Tibial nerve (tissue), 4 donors: Measurements from ENCODE around the gene CDON. TPM values are rescaled to one million over a fixed set of nuclear protein-coding genes. Genes with fewer than 3 reads are reported as not detected.

ENCODE experiments used
- DNase-seq, 2 donors: peaks; one replicate each; pipeline ENCODE4 v3.0.0-alpha.2; 2019; ENCODE audit warnings: low spot score in 2 of 2
- H3K27ac ChIP-seq, 4 donors: fragments of 200-600 bp; sonication (generic) in 3 of 4; one replicate each; pipeline ENCODE4 v1.5.1; 2017 to 2019; ENCODE audit warnings: mild to moderate bottlenecking in 1 of 4
- H3K27me3 ChIP-seq, 2 donors: fragments of 200-600 bp; sonication (generic) in 1 of 2; one replicate each; pipeline versions ENCODE4 v1.5.1 to v1.6.0; 2017 to 2019
- H3K36me3 ChIP-seq, 3 donors: fragments of 200-600 bp; sonication (generic); one replicate each; pipeline ENCODE4 v1.5.1; 2018 to 2019
- H3K4me1 ChIP-seq, 4 donors: fragments of 200-600 bp; sonication (generic) in 3 of 4; one replicate each; pipeline ENCODE4 v1.5.1; 2017 to 2019
- H3K4me3 ChIP-seq, 4 donors: fragments of 200-600 bp; sonication (generic) in 3 of 4; one replicate each; pipeline ENCODE4 v1.5.1; 2017 to 2019; ENCODE audit warnings: mild to moderate bottlenecking in 1 of 4, moderate library complexity in 1 of 4
- H3K9me3 ChIP-seq, 4 donors: fragments of 200-600 bp; sonication (generic) in 3 of 4; one replicate each; pipeline ENCODE4 v1.5.1; 2017 to 2019
- EP300 ChIP-seq, 2 donors: sonication (generic); formaldehyde crosslinking; IDR thresholded peaks; one replicate each; pipeline ENCODE4 v1.6.1; 2017; ENCODE audit warnings: antibody characterized with exemption in 2 of 2, mild to moderate bottlenecking in 1 of 2
- POLR2A ChIP-seq, 2 donors: fragments of 450-650 bp; IDR thresholded peaks; one replicate each; pipeline ENCODE4 v1.6.1; 2017; ENCODE audit warnings: antibody characterized with exemption in 2 of 2, mild to moderate bottlenecking in 2 of 2, moderate library complexity in 2 of 2
- WGBS, 2 donors: methylation state at CpG; one replicate each; pipeline ENCODE4 v1.1.5; 2018; 5-methylcytosine and 5-hydroxymethylcytosine counted together
- total RNA-seq, 4 donors: library from RNA; depleted of rRNA; stranded (reverse); fragments of >200 nt; gene quantifications; one replicate each; pipeline ENCODE4 v1.1.0, GENCODE V29; 2016
- TF ChIP-seq, protein P1 (sequence below), 5 experiments: fragments of 200-600 bp in 3 of 5; fragments of 450-650 bp in 2 of 5; sonication (generic) in 3 of 5; IDR thresholded peaks; one replicate each; pipeline ENCODE4 v1.5.1; 2016 to 2019; ENCODE audit warnings: antibody characterized with exemption in 5 of 5, mild to moderate bottlenecking in 3 of 5, moderate library complexity in 2 of 5

Gene CDON
- total RNA-seq, 4 donors from 2014 or later, result 14.4 to 25.9 (median 15.3) TPM

- H3K4me1 ChIP-seq, result no peaks in the 10 kb centered on the region
- no peaks in the 10 kb centered on the region for H3K36me3 ChIP-seq
- DNase-seq, result no peak
- no peak overlapping the region for H3K27ac ChIP-seq
- no peaks in the 10 kb centered on the region for H3K9me3 ChIP-seq
- H3K4me3 ChIP-seq, result no peak overlapping the region
- TF ChIP-seq POLR2A (IDR thresholded peaks at IDR 0.05), result no peak
- TF ChIP-seq, protein P1, sequence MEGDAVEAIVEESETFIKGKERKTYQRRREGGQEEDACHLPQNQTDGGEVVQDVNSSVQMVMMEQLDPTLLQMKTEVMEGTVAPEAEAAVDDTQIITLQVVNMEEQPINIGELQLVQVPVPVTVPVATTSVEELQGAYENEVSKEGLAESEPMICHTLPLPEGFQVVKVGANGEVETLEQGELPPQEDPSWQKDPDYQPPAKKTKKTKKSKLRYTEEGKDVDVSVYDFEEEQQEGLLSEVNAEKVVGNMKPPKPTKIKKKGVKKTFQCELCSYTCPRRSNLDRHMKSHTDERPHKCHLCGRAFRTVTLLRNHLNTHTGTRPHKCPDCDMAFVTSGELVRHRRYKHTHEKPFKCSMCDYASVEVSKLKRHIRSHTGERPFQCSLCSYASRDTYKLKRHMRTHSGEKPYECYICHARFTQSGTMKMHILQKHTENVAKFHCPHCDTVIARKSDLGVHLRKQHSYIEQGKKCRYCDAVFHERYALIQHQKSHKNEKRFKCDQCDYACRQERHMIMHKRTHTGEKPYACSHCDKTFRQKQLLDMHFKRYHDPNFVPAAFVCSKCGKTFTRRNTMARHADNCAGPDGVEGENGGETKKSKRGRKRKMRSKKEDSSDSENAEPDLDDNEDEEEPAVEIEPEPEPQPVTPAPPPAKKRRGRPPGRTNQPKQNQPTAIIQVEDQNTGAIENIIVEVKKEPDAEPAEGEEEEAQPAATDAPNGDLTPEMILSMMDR (IDR thresholded peaks at IDR 0.05), result no peak
- TF ChIP-seq EP300 (IDR thresholded peaks at IDR 0.05), result no peak
- H3K27me3 ChIP-seq, result no peaks in the 10 kb centered on the region
- 91 to 94% methylated on average over 12 of the region's 12 CpGs for WGBS, 2 donors
These were observed 136.0 kb downstream of the CDON start for GRCh38 chr11:125926682-125927081.

DNA sequence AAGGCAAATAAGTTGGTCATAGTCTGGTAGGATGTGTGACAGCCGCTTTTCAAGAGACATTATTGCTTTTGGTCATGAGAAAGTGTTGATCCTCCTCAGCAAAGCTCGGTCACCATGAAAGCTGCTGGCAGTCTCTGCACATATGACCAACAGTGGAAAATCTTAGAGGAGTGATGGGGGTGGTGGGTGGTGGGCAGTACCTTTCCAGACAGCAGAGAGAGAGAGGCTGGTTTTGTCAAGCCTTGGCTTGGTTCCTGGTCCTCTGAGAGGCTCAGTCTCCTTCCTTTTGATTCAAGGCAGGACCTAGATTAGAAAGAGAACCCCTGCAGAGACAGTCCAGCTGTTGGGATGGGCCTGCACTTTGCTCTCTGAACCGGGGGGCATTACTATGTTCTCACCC lies 136.9 kb downstream of the CDON start:
- H3K4me1 ChIP-seq, result no peaks in the 10 kb centered on the region
- 62 to 78% methylated on average over 3 of the region's 3 CpGs for WGBS, 2 donors
- H3K9me3 ChIP-seq, result no peaks in the 10 kb centered on the region
- H3K27me3 ChIP-seq, result no peaks in the 10 kb centered on the region
- H3K36me3 ChIP-seq, result no peaks in the 10 kb centered on the region
- DNase-seq, result no peak
- H3K4me3 ChIP-seq, result no peak overlapping the region
- TF ChIP-seq POLR2A (IDR thresholded peaks at IDR 0.05), result no peak
- no peak for TF ChIP-seq EP300 (IDR thresholded peaks at IDR 0.05)
- TF ChIP-seq, protein P1 (IDR thresholded peaks at IDR 0.05), result no peak
- H3K27ac ChIP-seq, result no peak overlapping the region

- no peaks in the 10 kb centered on the region for H3K36me3 ChIP-seq
- H3K9me3 ChIP-seq, result no peaks in the 10 kb centered on the region
- H3K4me3 ChIP-seq, result no peak overlapping the region
- 61 to 62% methylated on average over 6 of the region's 6 CpGs for WGBS, 2 donors
- DNase-seq, result no peak
- H3K4me1 ChIP-seq, result no peaks in the 10 kb centered on the region
- no peak for TF ChIP-seq POLR2A (IDR thresholded peaks at IDR 0.05)
- TF ChIP-seq, protein P1 (IDR thresholded peaks at IDR 0.05), result no peak
- TF ChIP-seq EP300 (IDR thresholded peaks at IDR 0.05), result no peak
- no peak overlapping the region for H3K27ac ChIP-seq
- no peaks in the 10 kb centered on the region for H3K27me3 ChIP-seq
These were observed 137.4 kb downstream of the CDON start for GRCh38 chr11:125925247-125925740.

DNA sequence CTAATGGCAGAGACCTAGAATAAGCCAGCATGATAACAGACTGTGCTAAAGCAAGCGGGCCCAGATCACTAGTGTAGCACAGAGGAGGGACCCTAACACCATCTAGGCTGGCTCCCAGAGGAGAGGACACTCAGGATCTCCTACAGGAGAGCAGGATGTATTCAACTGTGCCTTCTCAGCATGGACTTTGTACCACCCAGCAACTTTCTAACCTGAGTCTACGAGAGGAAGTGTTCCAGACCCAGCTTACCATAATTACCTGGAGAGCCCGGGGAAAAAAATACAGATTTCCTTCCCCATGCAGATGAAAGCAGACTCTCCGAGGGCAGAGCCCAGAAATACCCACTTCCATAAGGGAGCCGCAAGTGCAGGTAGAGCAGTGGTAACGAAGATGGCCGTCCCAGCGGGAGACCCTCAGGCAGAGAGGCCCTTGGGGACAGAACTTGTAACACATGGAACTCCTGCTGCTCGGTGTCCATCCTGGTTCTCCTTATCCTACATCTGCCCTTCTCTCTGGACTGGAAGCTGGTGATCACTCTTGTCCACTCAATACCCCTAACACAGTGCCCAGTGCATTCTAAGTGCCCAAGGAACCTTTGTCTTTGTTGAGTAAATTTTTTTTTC lies 138.2 kb downstream of the CDON start:
- Histone ChIP-seq H3K9me3 (no peaks in the 10 kb centered on the region), H3K4me1 (no peaks in the 10 kb centered on the region), H3K36me3 (no peaks in the 10 kb centered on the region), H3K4me3 (no peak overlapping the region), H3K27me3 (no peaks in the 10 kb centered on the region), H3K27ac (no peak overlapping the region)
- DNase-seq, result no peak
- TF ChIP-seq POLR2A (IDR thresholded peaks at IDR 0.05) (no peak), EP300 (IDR thresholded peaks at IDR 0.05) (no peak)
- TF ChIP-seq, protein P1 (IDR thresholded peaks at IDR 0.05), result no peak
- whole genome bisulfite sequencing, 2 donors, result 81 to 93% methylated on average over 6 to 9 of the region's 9 CpGs

- no peaks in the 10 kb centered on the region for H3K9me3 ChIP-seq
- TF ChIP-seq, protein P1 (IDR thresholded peaks at IDR 0.05), result no peak
- TF ChIP-seq POLR2A (IDR thresholded peaks at IDR 0.05), result no peak
- TF ChIP-seq EP300 (IDR thresholded peaks at IDR 0.05), result no peak
These were observed 139.0 kb downstream of the CDON start for GRCh38 chr11:125923633-125924032.

More at GRCh38 chr11:125923633-125924032, 139.0 kb downstream of the CDON start:
- H3K27ac ChIP-seq, result no peak overlapping the region
- H3K4me1 ChIP-seq, result no peaks in the 10 kb centered on the region
- no peaks in the 10 kb centered on the region for H3K27me3 ChIP-seq
- no peak for DNase-seq
- no peak overlapping the region for H3K4me3 ChIP-seq
- no peaks in the 10 kb centered on the region for H3K36me3 ChIP-seq
- 88 to 91% methylated on average over 8 of the region's 8 CpGs for WGBS, 2 donors
